Endothelial cell of umbilical vein (primary cell): Measurements from ENCODE around the gene WIZ. TPM values are rescaled to one million over a fixed set of nuclear protein-coding genes. Genes with fewer than 3 reads are reported as not detected.

Experiments
- BruUV-seq: library from RNA; stranded (reverse); fragments of 400-500 nt; replicated peaks from 2 replicates; lab custom pipeline; 2021; lab: Mats Ljungman, UMichigan
- CTCF ChIA-PET: fragments of 300-600, 350-600 bp; sonication (Branson Sonifier 250); formaldehyde crosslinking; loops from one replicate; lab custom pipeline; 2021; ENCODE audit warnings: antibody characterized with exemption, inconsistent platforms; lab: Charles Lee
- POLR2A ChIA-PET: fragments of 300-600, 350-600 bp; sonication (Branson Sonifier 250); formaldehyde crosslinking; loops from one replicate; lab custom pipeline; 2021; ENCODE audit warnings: antibody characterized with exemption, inconsistent platforms; lab: Charles Lee
- DNase-seq: peaks from one replicate; pipeline ENCODE4 v3.0.0-alpha.2; 2011; ENCODE audit warnings: low read depth, low spot score
- FAIRE-seq: peaks from 2 replicates; lab custom pipeline; 2011; peaks lifted over from hg19 to GRCh38; lab: Jason Lieb, UNC
- H2AFZ ChIP-seq: 2 replicates; pipeline ENCODE4 v1.6.0; 2012; ENCODE audit warnings: low read depth, low read length, control low read depth, inconsistent platforms
- H3K27ac ChIP-seq: 2 replicates; pipeline ENCODE4 v1.5.1; 2011; ENCODE audit warnings: low read depth, mild to moderate bottlenecking, control low read depth, low read length, moderate library complexity; ENCODE audit not compliant: insufficient read depth
- H3K27me3 ChIP-seq, 2 experiments: 2 replicates each; pipeline versions ENCODE4 v1.6.0 to v1.6.1; 2011; ENCODE audit warnings: low read length in 2 of 2, mixed read lengths in 1 of 2; ENCODE audit not compliant: control insufficient read depth in 2 of 2, insufficient read depth in 2 of 2
- H3K36me3 ChIP-seq, 2 experiments: 2 replicates in 1 of 2; 3 replicates in 1 of 2; pipeline ENCODE4 v1.5.1; 2011; ENCODE audit warnings: low read length in 2 of 2, mild to moderate bottlenecking in 1 of 2, moderate library complexity in 1 of 2; ENCODE audit not compliant: control insufficient read depth in 2 of 2, insufficient read depth in 2 of 2; ENCODE audit errors: extremely low read depth in 1 of 2
- H3K4me1 ChIP-seq: 3 replicates; pipeline ENCODE4 v1.5.1; 2011; ENCODE audit warnings: mild to moderate bottlenecking, low read length; ENCODE audit not compliant: control insufficient read depth, insufficient read depth; ENCODE audit errors: extremely low read depth
- H3K4me2 ChIP-seq: 2 replicates; pipeline ENCODE4 v1.6.1; 2011; ENCODE audit warnings: low read length, control low read depth, mixed read lengths; ENCODE audit not compliant: insufficient read depth
- H3K4me3 ChIP-seq, 3 experiments: fragments of 200-600 bp in 1 of 3; sonication (generic), shearing (Covaris generic) in 1 of 3; replicated peaks in 1 of 3; 2 replicates each; pipeline ENCODE4 v1.5.1; 2011 to 2016; ENCODE audit warnings: control low read depth in 3 of 3, low read length in 3 of 3, mild to moderate bottlenecking in 2 of 3, inconsistent platforms in 1 of 3, low read depth in 1 of 3, moderate library complexity in 1 of 3; ENCODE audit not compliant: insufficient read depth in 1 of 3
- H3K79me2 ChIP-seq: 2 replicates; pipeline ENCODE4 v1.6.0; 2012; ENCODE audit warnings: low read length, inconsistent platforms; ENCODE audit not compliant: control insufficient read depth, insufficient read depth
- H3K9ac ChIP-seq: replicated peaks from 2 replicates; pipeline ENCODE3; 2011; ENCODE audit warnings: low read length, control low read depth; ENCODE audit not compliant: insufficient read depth; ENCODE audit errors: extremely low read depth
- H3K9me1 ChIP-seq: replicated peaks from 3 replicates; pipeline ENCODE4 v1.6.0; 2011; ENCODE audit warnings: mild to moderate bottlenecking, low read length; ENCODE audit not compliant: control insufficient read depth, insufficient read depth; ENCODE audit errors: extremely low read depth
- H3K9me3 ChIP-seq: replicated peaks from 2 replicates; pipeline ENCODE4 v1.5.1; 2012; ENCODE audit warnings: low read length, inconsistent platforms; ENCODE audit not compliant: control insufficient read depth, insufficient read depth
- H4K20me1 ChIP-seq: replicated peaks from 2 replicates; pipeline ENCODE3; 2011; ENCODE audit warnings: mild to moderate bottlenecking, low read length; ENCODE audit not compliant: control insufficient read depth, insufficient read depth; ENCODE audit errors: extremely low read depth
- CTCF ChIP-seq, 2 donors: IDR thresholded peaks; 1 replicate in 1 of 2; 2 replicates in 1 of 2; pipeline ENCODE4 v1.5.1; 2011; ENCODE audit warnings: low read length in 2 of 2, mild to moderate bottlenecking in 2 of 2, moderate library complexity in 2 of 2, control low read depth in 1 of 2, inconsistent platforms in 1 of 2, low read depth in 1 of 2; ENCODE audit not compliant: insufficient read depth in 1 of 2; ENCODE audit errors: extremely low read depth in 1 of 2
- EZH2 ChIP-seq: IDR thresholded peaks from 2 replicates; pipeline ENCODE4 v1.6.1; 2012; ENCODE audit warnings: borderline replicate concordance, low read depth, mild to moderate bottlenecking, moderate library complexity, low read length, inconsistent platforms; ENCODE audit not compliant: severe bottlenecking
- FOS ChIP-seq: IDR thresholded peaks from 2 replicates; pipeline ENCODE4 v1.6.1; 2011; ENCODE audit warnings: mild to moderate bottlenecking, low read length, moderate library complexity, borderline replicate concordance; ENCODE audit not compliant: insufficient read depth
- GATA2 ChIP-seq: IDR thresholded peaks from 2 replicates; pipeline ENCODE4 v1.7.0; 2011; ENCODE audit warnings: low read depth, mild to moderate bottlenecking, moderate library complexity, mixed read lengths, low read length; ENCODE audit not compliant: insufficient read length, insufficient read depth
- JUN ChIP-seq: IDR thresholded peaks from 2 replicates; pipeline ENCODE4 v1.6.1; 2011; ENCODE audit warnings: borderline replicate concordance, low read depth; ENCODE audit not compliant: insufficient read length, insufficient read depth
- MYC ChIP-seq: IDR thresholded peaks from one replicate; pipeline ENCODE4 v1.6.1; 2011; ENCODE audit warnings: mild to moderate bottlenecking, low read depth, low read length
- POLR2A ChIP-seq: IDR thresholded peaks from 2 replicates; pipeline ENCODE4 v1.6.1; 2012; ENCODE audit warnings: low read depth, mild to moderate bottlenecking, control low read depth, low read length
- dilution Hi-C: fragments of 300-500 bp; cut with MboI; formaldehyde crosslinking; loops from one replicate; pipeline ENCODE4 v1.15.0; 2019; ENCODE audit warnings: low sequenced_read_pairs; ENCODE audit not compliant: extremely low pct_ligation_motif_present
- intact Hi-C: fragments of 100-400 bp; cut with micrococcal nuclease; formaldehyde crosslinking; loops from one replicate; pipeline ENCODE4 v1.10.0; 2022
- polyA plus RNA-seq, 4 experiments: library from polyadenylated mRNA; depleted of rRNA in 3 of 4; stranded (reverse) in 3 of 4; unstranded in 1 of 4; fragments of >200 nt; gene quantifications; 2 replicates each; pipeline versions ENCODE4 v1.2.1 to v1.2.3, GENCODE V29; 2011 to 2012; ENCODE audit warnings: missing spikeins in 1 of 4
- total RNA-seq: library from RNA; stranded (reverse); gene quantifications from 2 replicates; pipeline ENCODE4 v1.2.3, GENCODE V29; 2021
- TF ChIP-seq, protein P1 (sequence below): IDR thresholded peaks from 2 replicates; pipeline ENCODE4 v1.6.1; 2011; ENCODE audit not compliant: insufficient read depth, insufficient read length

WIZ gene
- total and polyA plus RNA-seq, 2 donors (not counting 3 experiments of a cell fraction or from before 2014, with no cell fraction given) = 21.0 to 47.2 TPM

DNA sequence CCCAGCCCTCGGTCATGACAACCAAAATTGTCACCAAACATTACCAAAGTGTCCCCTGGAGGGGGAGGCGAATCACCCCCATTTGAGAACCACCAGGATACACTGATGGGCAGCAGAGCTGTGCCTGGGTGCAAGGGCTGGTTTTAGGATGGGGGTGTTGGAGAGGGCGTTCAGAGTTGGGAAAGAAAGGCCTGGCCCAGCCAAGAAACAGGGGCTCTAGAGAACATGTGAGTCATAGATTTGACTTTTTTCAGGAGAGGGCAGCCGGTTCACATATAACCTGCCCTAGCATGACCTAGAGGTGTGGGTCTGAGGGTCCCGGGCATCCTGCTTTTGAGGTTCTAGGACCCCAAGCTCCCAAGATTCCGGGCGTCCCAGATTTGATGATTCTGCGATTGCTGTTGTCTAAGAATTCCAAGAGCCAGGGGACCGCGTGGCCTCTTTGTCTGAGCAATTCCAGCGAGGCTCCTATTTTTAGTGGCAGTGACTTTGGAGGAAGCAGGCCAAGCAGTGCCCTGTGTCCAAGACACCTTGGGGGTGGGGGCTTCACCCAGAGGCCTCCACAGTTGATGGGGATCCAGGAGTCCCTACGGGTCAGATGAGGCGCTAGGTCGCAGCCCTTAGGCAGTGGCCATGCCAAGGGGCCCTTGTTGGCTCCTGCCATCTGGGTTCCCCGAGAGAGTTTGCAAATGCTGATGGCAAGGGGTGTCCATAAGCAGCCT lies 5.1 kb downstream of the WIZ start:
- FAIRE-seq (no peak), DNase-seq (no peak)
- no peaks in the 10 kb centered on the region for H3K9me3 ChIP-seq
- ChIA-PET CTCF (no interaction called here), POLR2A (no interaction called here)
- no peaks in the 10 kb centered on the region for H4K20me1 ChIP-seq
- dilution Hi-C loops = no loop called here
- peaks cover 8% of the 10 kb centered on the region for H3K4me1 ChIP-seq
- H3K79me2 ChIP-seq = no peaks in the 10 kb centered on the region
- intact Hi-C loops = no loop called here
- H2AFZ ChIP-seq = no peak overlapping the region
- no peaks in the 10 kb centered on the region for H3K9me1 ChIP-seq
- H3K4me2 ChIP-seq = no peak overlapping the region
- H3K27ac ChIP-seq = no peak overlapping the region
- H3K4me3 ChIP-seq = no peak overlapping the region
- no peak overlapping the region for H3K9ac ChIP-seq
- H3K27me3 ChIP-seq = no peaks in the 10 kb centered on the region
- H3K36me3 ChIP-seq = no peaks in the 10 kb centered on the region
- no TSS peak for BruUV-seq
- TF ChIP-seq GATA2 (no peak), JUN (no peak), POLR2A (no peak), CTCF (IDR thresholded peaks at IDR 0.05; ENCODE audit: extremely low read depth in 1 of 2, insufficient read depth in 1 of 2, low read depth in 1 of 2, low read length in 2 of 2) (no peak), FOS (no peak), MYC (no peak), EZH2 (no peak)
- TF ChIP-seq, protein P1, sequence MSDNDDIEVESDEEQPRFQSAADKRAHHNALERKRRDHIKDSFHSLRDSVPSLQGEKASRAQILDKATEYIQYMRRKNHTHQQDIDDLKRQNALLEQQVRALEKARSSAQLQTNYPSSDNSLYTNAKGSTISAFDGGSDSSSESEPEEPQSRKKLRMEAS = no peak
